Hepatocyte (in vitro differentiated cells): ENCODE measurements around the gene SSBP3.

ENCODE experiments used
- CTCF ChIP-seq: fragments of 200-600 bp; sonication (generic); IDR thresholded peaks from 2 replicates; pipeline ENCODE4 v1.5.1; 2016; ENCODE audit warnings: antibody characterized with exemption, mild to moderate bottlenecking; ENCODE audit not compliant: poor library complexity
- EZH2 ChIP-seq: fragments of 200-600 bp; sonication (generic); IDR thresholded peaks from 2 replicates; pipeline ENCODE4 v1.6.1; 2016; ENCODE audit warnings: antibody characterized with exemption, mild to moderate bottlenecking, borderline replicate concordance
- EZH2phosphoT487 ChIP-seq: fragments of 200-600 bp; sonication (generic); IDR thresholded peaks from one replicate; pipeline ENCODE4 v1.6.1; 2018; ENCODE audit warnings: antibody characterized with exemption, mild to moderate bottlenecking, low read depth, moderate library complexity; ENCODE audit not compliant: unreplicated experiment, severe bottlenecking

GRCh38 chr1:54437783-54438182 is 31.6 kb upstream of the SSBP3 start:
- TF ChIP-seq CTCF (no peak), EZH2 (no peak), EZH2phosphoT487 (no peak)
